ENCODE data around the gene CCDC12.

CCDC12 gene

GRCh38 chr3:46909535-46910161 is 66.9 kb downstream of the CCDC12 start:
- no peak overlapping the region for H3K4me3 ChIP-seq (ENCODE audit: low read depth, low read length)

GRCh38 chr3:46908986-46909534 is 67.5 kb downstream of the CCDC12 start:
- TF ChIP-seq CTCF (IDR thresholded peaks at IDR 0.05; ENCODE audit: borderline replicate concordance, insufficient read depth, low read depth, low read length) = no peak
- no peak overlapping the region for H3K4me3 ChIP-seq (ENCODE audit: low read depth, low read length)

More at GRCh38 chr3:46909535-46910161, 66.9 kb downstream of the CCDC12 start:
- peak; percentile 82 for TF ChIP-seq CTCF (IDR thresholded peaks at IDR 0.05; ENCODE audit: borderline replicate concordance, insufficient read depth, low read depth, low read length)

- TF ChIP-seq CTCF (IDR thresholded peaks at IDR 0.05; ENCODE audit: borderline replicate concordance, insufficient read depth, low read depth, low read length) = no peak
- no peak overlapping the region for H3K4me3 ChIP-seq (ENCODE audit: low read depth, low read length)
Observed at GRCh38 chr3:46908294-46908985, 68.1 kb downstream of the CCDC12 start.

GRCh38 chr3:46907960-46908293 is 68.6 kb downstream of the CCDC12 start:
- TF ChIP-seq CTCF (IDR thresholded peaks at IDR 0.05; ENCODE audit: borderline replicate concordance, insufficient read depth, low read depth, low read length) = no peak
- no peak overlapping the region for H3K4me3 ChIP-seq (ENCODE audit: low read depth, low read length)

GRCh38 chr3:46907271-46907670 is 69.3 kb downstream of the CCDC12 start:
- H3K4me3 ChIP-seq (ENCODE audit: low read depth, low read length) = no peak overlapping the region
- TF ChIP-seq CTCF (IDR thresholded peaks at IDR 0.05; ENCODE audit: borderline replicate concordance, insufficient read depth, low read depth, low read length) = no peak

GRCh38 chr3:46906471-46907058 is 70.0 kb downstream of the CCDC12 start:
- TF ChIP-seq CTCF (IDR thresholded peaks at IDR 0.05; ENCODE audit: borderline replicate concordance, insufficient read depth, low read depth, low read length) = no peak
- H3K4me3 ChIP-seq (ENCODE audit: low read depth, low read length) = no peak overlapping the region

Measured in GM12875 (cell line).